H1 (cell line): ENCODE results near the gene PCDHB6. TPM values are rescaled to one million over a fixed set of nuclear protein-coding genes. Genes with fewer than 3 reads are reported as not detected.

Source experiments
- CBX8 ChIP-seq: fragments of 300-800, 300-1000 bp; sonication (generic); IDR thresholded peaks from 2 replicates; pipeline ENCODE4 v1.7.1; 2016; ENCODE audit warnings: low read depth, low read length, borderline replicate concordance
- CHD1 ChIP-seq: IDR thresholded peaks from 2 replicates; pipeline ENCODE4 v1.6.1; 2012; ENCODE audit warnings: low read depth, low read length, improper control_type of control experiment
- CHD7 ChIP-seq: fragments of 300-600 bp; sonication (generic); IDR thresholded peaks from 2 replicates; pipeline ENCODE4 v1.7.1; 2012; ENCODE audit warnings: low read length, moderate library complexity, mild to moderate bottlenecking, inconsistent platforms; ENCODE audit not compliant: insufficient replicate concordance
- CREB1 ChIP-seq: IDR thresholded peaks from 2 replicates; pipeline ENCODE4 v1.6.1; 2012; ENCODE audit warnings: inconsistent platforms
- EGR1 ChIP-seq: IDR thresholded peaks from 2 replicates; pipeline ENCODE4 v1.6.1; 2011; ENCODE audit warnings: low read depth, low read length, borderline replicate concordance
- GABPA ChIP-seq: IDR thresholded peaks from 2 replicates; pipeline ENCODE4 v1.6.1; 2011; ENCODE audit warnings: mild to moderate bottlenecking, low read length, moderate library complexity, borderline replicate concordance; ENCODE audit not compliant: insufficient read depth
- KDM5A ChIP-seq: fragments of 200-600 bp; IDR thresholded peaks from 2 replicates; pipeline ENCODE4 v1.7.1; 2012; ENCODE audit warnings: mild to moderate bottlenecking, low read length, inconsistent platforms, mixed read lengths
- NANOG ChIP-seq: IDR thresholded peaks from 2 replicates; pipeline ENCODE4 v1.6.1; 2011; ENCODE audit warnings: low read length, low read depth, mild to moderate bottlenecking, inconsistent platforms; ENCODE audit not compliant: insufficient read depth, poor library complexity, severe bottlenecking
- POLR2AphosphoS5 ChIP-seq: IDR thresholded peaks from 2 replicates; pipeline ENCODE4 v1.6.1; 2011; ENCODE audit warnings: low read depth, low read length
- SP2 ChIP-seq: IDR thresholded peaks from 2 replicates; pipeline ENCODE4 v1.6.1; 2012; ENCODE audit warnings: mild to moderate bottlenecking, low read length, inconsistent platforms
- polyA plus RNA-seq, 7 experiments: library from polyadenylated mRNA; depleted of rRNA in 3 of 7; stranded (reverse) in 5 of 7; unstranded in 2 of 7; fragments of >200 nt in 5 of 7; fragments of 200-250 nt in 2 of 7; gene quantifications; 1 replicate in 5 of 7; 2 replicates in 1 of 7; 4 replicates in 1 of 7; pipeline versions ENCODE4 v1.2.1 to v1.2.3, GENCODE V29; 2011 to 2013; ENCODE audit warnings: missing spikeins in 2 of 7, mixed read lengths in 2 of 7
- total RNA-seq: library from RNA; stranded (reverse); fragmentation: NEBNext Ultra II Directional; extraction: Animal tissue kit (Norgen Biotek cat#: 25700); gene quantifications from 2 replicates; pipeline ENCODE4 v1.2.1, GENCODE V29; 2021

PCDHB6 gene
- total and polyA plus RNA-seq, 2 of the 8 experiments (the other 6 are each of a cell fraction or from before 2014, with no cell fraction given), result 0.28 to 0.29 TPM

DNA sequence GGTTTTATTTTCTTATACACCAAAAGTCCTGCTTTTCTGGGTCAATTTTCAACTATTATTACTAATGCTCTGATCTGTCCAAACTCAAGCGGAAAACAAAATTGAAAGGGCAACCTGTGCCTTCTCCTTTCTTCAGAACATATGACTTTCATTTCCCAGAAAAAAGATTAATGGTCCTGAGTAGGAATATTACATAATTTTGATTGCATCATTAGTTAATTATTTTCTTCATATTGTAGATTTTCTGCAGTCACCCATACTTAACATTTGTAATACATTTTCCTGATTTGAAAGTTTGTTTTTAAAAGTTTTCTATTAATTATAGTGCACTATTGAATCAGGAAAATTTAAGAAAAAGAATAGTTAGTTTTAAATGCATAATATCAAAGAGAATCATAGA, 26.1 kb downstream of the PCDHB6 start (continued):
- TF ChIP-seq CHD7 (no peak), EGR1 (no peak), GABPA (no peak), POLR2AphosphoS5 (no peak), CBX8 (no peak), KDM5A (no peak), CREB1 (no peak), CHD1 (no peak), NANOG (no peak), SP2 (no peak)
